AG08396 (cell line): Measurements from ENCODE around the gene PRKCH.

ENCODE experiments used
- DNase-seq: peaks from one replicate; pipeline ENCODE4 v3.0.0; 2012; ENCODE audit warnings: low spot score, mixed read lengths

The PRKCH gene

GRCh38 chr14:61337893-61338292 is 16.5 kb downstream of the PRKCH start:
- DNase-seq, result no peak

GRCh38 chr14:61338457-61338856 is 17.1 kb downstream of the PRKCH start:
- DNase-seq, result no peak

GRCh38 chr14:61341275-61342206 is 20.2 kb downstream of the PRKCH start:
- no peak for DNase-seq

GRCh38 chr14:61342486-61342885 is 21.1 kb downstream of the PRKCH start:
- no peak for DNase-seq

GRCh38 chr14:61342932-61343331 is 21.6 kb downstream of the PRKCH start:
- no peak for DNase-seq

- no peak for DNase-seq
Observed at GRCh38 chr14:61343471-61343870, 22.1 kb downstream of the PRKCH start.

GRCh38 chr14:61343991-61344405 is 22.6 kb downstream of the PRKCH start:
- DNase-seq, result no peak

GRCh38 chr14:61344437-61345150 is 23.2 kb downstream of the PRKCH start:
- no peak for DNase-seq

- DNase-seq, result no peak
Observed at GRCh38 chr14:61345151-61345482, 23.7 kb downstream of the PRKCH start.

GRCh38 chr14:61346221-61346620 is 24.8 kb downstream of the PRKCH start:
- no peak for DNase-seq

GRCh38 chr14:61346793-61347192 is 25.4 kb downstream of the PRKCH start:
- DNase-seq, result no peak

- DNase-seq, result no peak
Observed at GRCh38 chr14:61347826-61348443, 26.6 kb downstream of the PRKCH start.

- no peak for DNase-seq
Observed at GRCh38 chr14:61350427-61351270, 29.3 kb downstream of the PRKCH start.

GRCh38 chr14:61351477-61351876 is 30.1 kb downstream of the PRKCH start:
- DNase-seq, result no peak

GRCh38 chr14:61355892-61356325 is 34.5 kb downstream of the PRKCH start:
- peak; percentile 31 for DNase-seq

- no peak for DNase-seq
Observed at GRCh38 chr14:61357123-61357522, 35.7 kb downstream of the PRKCH start.

- DNase-seq, result no peak
Observed at GRCh38 chr14:61358554-61359226, 37.3 kb downstream of the PRKCH start.

- DNase-seq, result no peak
Observed at GRCh38 chr14:61360796-61361525, 39.6 kb downstream of the PRKCH start.

GRCh38 chr14:61362072-61362750 is 40.8 kb downstream of the PRKCH start:
- no peak for DNase-seq

- DNase-seq, result no peak
Observed at GRCh38 chr14:61364243-61364642, 42.9 kb downstream of the PRKCH start.
